ENCODE results near the gene MIGA2.
A peak's percentile ranks its signal among the peaks of the same experiment; 100 is the strongest.
"Not testable (repeated sequence)": the region's sequence is repeated elsewhere in the genome, so short reads cannot be mapped to it uniquely, and the experiment has no call there.

MIGA2 gene, protein sequence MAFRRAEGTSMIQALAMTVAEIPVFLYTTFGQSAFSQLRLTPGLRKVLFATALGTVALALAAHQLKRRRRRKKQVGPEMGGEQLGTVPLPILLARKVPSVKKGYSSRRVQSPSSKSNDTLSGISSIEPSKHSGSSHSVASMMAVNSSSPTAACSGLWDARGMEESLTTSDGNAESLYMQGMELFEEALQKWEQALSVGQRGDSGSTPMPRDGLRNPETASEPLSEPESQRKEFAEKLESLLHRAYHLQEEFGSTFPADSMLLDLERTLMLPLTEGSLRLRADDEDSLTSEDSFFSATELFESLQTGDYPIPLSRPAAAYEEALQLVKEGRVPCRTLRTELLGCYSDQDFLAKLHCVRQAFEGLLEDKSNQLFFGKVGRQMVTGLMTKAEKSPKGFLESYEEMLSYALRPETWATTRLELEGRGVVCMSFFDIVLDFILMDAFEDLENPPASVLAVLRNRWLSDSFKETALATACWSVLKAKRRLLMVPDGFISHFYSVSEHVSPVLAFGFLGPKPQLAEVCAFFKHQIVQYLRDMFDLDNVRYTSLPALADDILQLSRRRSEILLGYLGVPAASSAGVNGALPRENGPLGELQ

DNA sequence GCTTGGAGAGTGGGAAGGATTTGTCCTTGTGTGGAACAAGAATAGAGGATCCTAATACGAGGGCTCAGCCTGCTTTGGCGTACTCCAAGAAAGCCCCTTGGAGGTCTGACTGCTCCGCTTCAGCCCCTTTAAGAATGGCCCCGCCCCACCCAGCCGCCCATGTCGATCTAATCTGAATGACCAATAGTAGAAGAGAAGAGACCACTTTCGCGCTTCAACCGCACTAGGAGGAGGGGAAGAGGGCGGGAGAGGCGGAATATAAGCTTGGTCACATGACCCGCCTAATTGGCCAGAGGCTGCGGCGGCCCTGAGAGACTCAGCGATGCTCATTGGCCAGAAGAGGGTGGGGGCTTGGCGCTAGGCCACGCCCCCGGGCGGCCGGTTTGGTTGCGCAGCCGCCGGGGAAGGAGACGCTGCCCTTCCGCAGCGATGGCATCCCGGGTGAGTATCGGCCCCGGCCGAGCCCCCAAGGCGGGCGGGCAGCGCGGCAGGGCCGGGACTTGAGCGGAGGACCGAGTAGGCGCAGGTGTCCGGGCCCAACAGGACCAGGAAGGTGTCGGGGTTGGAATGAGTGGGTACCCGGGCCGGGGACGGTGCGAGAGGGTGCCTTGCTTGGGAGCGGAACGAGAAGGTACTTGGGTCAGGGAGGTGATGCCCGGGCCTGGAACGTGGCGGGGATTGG, at the start of gene MIGA2:
Gene MIGA2 (plus strand): TSS at position 386 of the 682 bp plus-strand sequence. CDS start 3,969 bp downstream, outside the sequence.
- no peaks in the 10 kb centered on the region for H3K9me3 ChIP-seq (ENCODE audit: low read length)
- peak within 1 kb of the TSS; percentile 76 for H3K27ac ChIP-seq (ENCODE audit: low read depth, low read length)
- peaks cover 5% of the 10 kb centered on the region for H3K36me3 ChIP-seq (ENCODE audit: insufficient read depth, low read length)
- H3K4me3 ChIP-seq (ENCODE audit: low read depth in 1 of 2, low read length in 2 of 2): peak within 1 kb of the TSS; percentile 76 to 96
- H3K9ac ChIP-seq (ENCODE audit: low read length): peak within 1 kb of the TSS; percentile 64
- no peaks in the 10 kb centered on the region for H3K27me3 ChIP-seq (ENCODE audit: control insufficient read depth in 1 of 2, insufficient read depth in 2 of 2, low read length in 2 of 2)
- H3K4me1 ChIP-seq (ENCODE audit: insufficient read depth, low read length): peaks cover 13% of the 10 kb centered on the region

GRCh38 chr9:128986671-128987070, 49.8 kb upstream of the MIGA2 start:
- H3K4me1 ChIP-seq (ENCODE audit: insufficient read depth, low read length): no peaks in the 10 kb centered on the region
- no peak overlapping the region for H3K4me3 ChIP-seq (ENCODE audit: low read depth in 1 of 2, low read length in 2 of 2)
- H3K27me3 ChIP-seq (ENCODE audit: control insufficient read depth in 1 of 2, insufficient read depth in 2 of 2, low read length in 2 of 2): no peaks in the 10 kb centered on the region
- H3K27ac ChIP-seq (ENCODE audit: low read depth, low read length): no peak overlapping the region
- H3K9me3 ChIP-seq (ENCODE audit: low read length): no peaks in the 10 kb centered on the region
- H3K36me3 ChIP-seq (ENCODE audit: insufficient read depth, low read length): peaks cover 63% of the 10 kb centered on the region
- H3K9ac ChIP-seq (ENCODE audit: low read length): no peak overlapping the region

DNA sequence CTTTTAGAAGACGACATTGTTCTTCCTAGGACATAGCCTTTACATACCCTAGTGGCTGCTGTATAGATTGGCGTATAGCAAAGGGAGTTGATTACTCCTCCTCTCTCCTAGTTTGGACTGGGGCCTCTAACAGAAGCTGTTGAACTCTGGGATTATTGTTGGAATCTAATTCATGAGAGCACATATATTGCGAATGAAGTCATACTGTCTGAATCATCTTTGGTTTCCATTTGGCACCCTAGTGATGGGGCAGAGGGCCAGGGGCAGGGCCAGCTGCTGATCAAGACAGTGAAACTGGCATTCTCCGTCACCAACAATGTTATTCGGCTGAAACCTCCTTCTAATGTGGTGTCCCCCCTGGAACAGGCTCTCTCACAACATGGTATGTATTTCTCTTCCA, 48.6 kb upstream of the MIGA2 start:
- Histone ChIP-seq H3K36me3 (ENCODE audit: insufficient read depth, low read length) (peaks cover 54% of the 10 kb centered on the region), H3K27ac (ENCODE audit: low read depth, low read length) (no peak overlapping the region), H3K9ac (ENCODE audit: low read length) (no peak overlapping the region), H3K27me3 (ENCODE audit: control insufficient read depth in 1 of 2, insufficient read depth in 2 of 2, low read length in 2 of 2) (no peaks in the 10 kb centered on the region), H3K9me3 (ENCODE audit: low read length) (no peaks in the 10 kb centered on the region), H3K4me3 (ENCODE audit: low read depth in 1 of 2, low read length in 2 of 2) (no peak overlapping the region), H3K4me1 (ENCODE audit: insufficient read depth, low read length) (no peaks in the 10 kb centered on the region)

DNA sequence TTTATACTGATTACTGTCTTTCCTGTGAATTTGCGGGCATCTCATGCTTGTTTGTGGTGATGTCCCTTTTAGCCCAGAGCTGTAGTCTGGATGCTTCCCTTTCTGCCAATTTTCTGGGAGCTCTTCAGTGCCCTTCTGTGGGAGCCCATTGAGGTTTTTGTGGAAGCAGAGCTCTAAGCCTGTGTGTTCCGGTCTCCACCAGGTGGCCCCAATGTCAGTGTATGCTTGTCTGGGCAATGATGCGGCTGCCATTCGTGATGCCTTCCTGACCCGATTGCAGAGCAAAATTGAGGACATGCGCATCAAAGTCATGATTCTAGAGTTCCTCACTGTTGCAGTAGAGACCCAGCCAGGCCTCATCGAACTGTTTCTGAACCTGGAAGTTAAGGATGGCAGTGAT, 43.4 kb upstream of the MIGA2 start:
- no peak overlapping the region for H3K27ac ChIP-seq (ENCODE audit: low read depth, low read length)
- no peaks in the 10 kb centered on the region for H3K4me1 ChIP-seq (ENCODE audit: insufficient read depth, low read length)
- H3K9me3 ChIP-seq (ENCODE audit: low read length): no peaks in the 10 kb centered on the region
- peaks cover 59% of the 10 kb centered on the region for H3K36me3 ChIP-seq (ENCODE audit: insufficient read depth, low read length)
- H3K27me3 ChIP-seq (ENCODE audit: control insufficient read depth in 1 of 2, insufficient read depth in 2 of 2, low read length in 2 of 2): no peaks in the 10 kb centered on the region
- H3K4me3 ChIP-seq (ENCODE audit: low read depth in 1 of 2, low read length in 2 of 2): no peak overlapping the region
- H3K9ac ChIP-seq (ENCODE audit: low read length): no peak overlapping the region

DNA sequence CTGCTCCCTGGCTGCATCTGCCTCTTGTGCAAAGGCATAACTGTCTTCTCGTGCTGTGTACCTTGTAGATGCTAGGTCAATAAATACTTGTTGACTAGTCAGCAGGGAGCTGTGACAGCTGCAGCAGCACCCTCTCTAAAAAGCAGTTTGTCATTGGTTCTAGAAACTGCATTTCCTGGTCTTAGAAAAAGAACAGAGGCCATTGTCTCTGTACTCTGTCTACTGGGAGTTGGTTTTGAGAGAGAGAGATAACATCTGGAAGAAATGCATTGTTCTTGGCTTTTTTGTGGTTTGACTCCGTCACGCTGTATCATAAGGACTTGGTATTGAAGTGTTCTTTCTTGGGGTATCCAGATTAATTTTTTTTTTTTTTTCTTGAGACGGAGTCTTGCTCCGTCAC, 40.6 kb upstream of the MIGA2 start:
- Histone ChIP-seq H3K36me3 (ENCODE audit: insufficient read depth, low read length) (peaks cover 69% of the 10 kb centered on the region), H3K27ac (ENCODE audit: low read depth, low read length) (no peak overlapping the region)

DNA sequence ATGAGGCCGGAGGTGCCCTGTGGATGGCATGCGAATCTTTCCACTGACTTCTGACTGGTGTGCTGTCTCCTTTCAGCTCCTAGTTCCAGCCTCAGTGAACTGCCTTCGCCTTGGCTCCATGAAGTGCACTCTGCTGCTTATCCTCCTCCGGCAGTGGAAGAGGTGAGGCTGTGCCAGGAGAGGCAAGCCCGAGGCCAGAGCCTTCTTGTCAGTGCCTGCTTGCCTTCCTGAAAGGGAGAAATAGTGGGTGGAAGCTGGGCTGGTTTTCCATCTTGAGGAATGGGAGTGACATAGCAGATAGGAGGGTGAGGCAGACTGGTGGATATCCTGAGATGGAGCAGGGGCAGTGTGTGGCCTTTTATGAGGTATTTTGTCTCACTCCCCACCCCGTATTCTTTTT, 38.0 kb upstream of the MIGA2 start:
- H3K36me3 ChIP-seq (ENCODE audit: insufficient read depth, low read length): peaks cover 84% of the 10 kb centered on the region
- no peak overlapping the region for H3K9ac ChIP-seq (ENCODE audit: low read length)
- no peak overlapping the region for H3K4me3 ChIP-seq (ENCODE audit: low read depth in 1 of 2, low read length in 2 of 2)
- H3K4me1 ChIP-seq (ENCODE audit: insufficient read depth, low read length): no peaks in the 10 kb centered on the region
- H3K27ac ChIP-seq (ENCODE audit: low read depth, low read length): no peak overlapping the region
- H3K27me3 ChIP-seq (ENCODE audit: control insufficient read depth in 1 of 2, insufficient read depth in 2 of 2, low read length in 2 of 2): no peaks in the 10 kb centered on the region
- no peaks in the 10 kb centered on the region for H3K9me3 ChIP-seq (ENCODE audit: low read length)

More for the DNA sequence above, 40.6 kb upstream of the MIGA2 start:
- Histone ChIP-seq H3K9me3 (ENCODE audit: low read length) (no peaks in the 10 kb centered on the region), H3K4me3 (ENCODE audit: low read depth in 1 of 2, low read length in 2 of 2) (no peak overlapping the region), H3K4me1 (ENCODE audit: insufficient read depth, low read length) (no peaks in the 10 kb centered on the region), H3K27me3 (ENCODE audit: control insufficient read depth in 1 of 2, insufficient read depth in 2 of 2, low read length in 2 of 2) (no peaks in the 10 kb centered on the region), H3K9ac (ENCODE audit: low read length) (no peak overlapping the region)

DNA sequence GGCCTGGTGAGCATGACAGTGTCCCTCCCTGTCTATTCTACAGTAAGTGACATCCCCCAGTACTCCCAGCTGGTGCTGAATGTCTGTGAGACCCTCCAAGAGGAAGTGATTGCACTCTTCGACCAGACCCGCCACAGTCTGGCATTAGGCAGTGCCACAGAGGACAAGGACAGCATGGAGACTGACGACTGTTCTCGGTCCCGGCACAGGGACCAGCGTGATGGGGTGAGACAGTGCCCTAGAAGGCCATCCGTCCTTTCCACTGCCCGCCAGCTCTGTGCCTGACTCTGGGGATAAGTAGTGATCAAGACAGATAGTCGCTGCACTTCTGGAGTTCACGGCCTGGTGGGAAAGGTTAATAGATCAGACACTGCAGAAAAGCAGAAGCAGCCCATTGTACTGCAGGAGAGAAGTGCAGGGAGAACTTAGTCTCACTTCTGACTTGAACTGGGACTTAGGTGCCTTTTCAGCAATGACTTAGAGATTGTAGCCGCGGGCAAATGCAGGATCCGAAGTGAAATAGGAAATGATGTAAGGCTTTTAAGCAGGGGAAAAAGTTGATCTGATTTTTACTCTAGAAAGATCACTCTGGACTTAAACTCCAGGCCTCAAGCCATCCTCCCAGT, 36.7 kb upstream of the MIGA2 start:
- peaks cover 71% of the 10 kb centered on the region for H3K36me3 ChIP-seq (ENCODE audit: insufficient read depth, low read length)
- H3K4me3 ChIP-seq (ENCODE audit: low read depth in 1 of 2, low read length in 2 of 2): no peak overlapping the region
- no peaks in the 10 kb centered on the region for H3K27me3 ChIP-seq (ENCODE audit: control insufficient read depth in 1 of 2, insufficient read depth in 2 of 2, low read length in 2 of 2)
- no peak overlapping the region for H3K27ac ChIP-seq (ENCODE audit: low read depth, low read length)
- H3K9me3 ChIP-seq (ENCODE audit: low read length): no peaks in the 10 kb centered on the region
- H3K4me1 ChIP-seq (ENCODE audit: insufficient read depth, low read length): no peaks in the 10 kb centered on the region
- H3K9ac ChIP-seq (ENCODE audit: low read length): no peak overlapping the region

DNA sequence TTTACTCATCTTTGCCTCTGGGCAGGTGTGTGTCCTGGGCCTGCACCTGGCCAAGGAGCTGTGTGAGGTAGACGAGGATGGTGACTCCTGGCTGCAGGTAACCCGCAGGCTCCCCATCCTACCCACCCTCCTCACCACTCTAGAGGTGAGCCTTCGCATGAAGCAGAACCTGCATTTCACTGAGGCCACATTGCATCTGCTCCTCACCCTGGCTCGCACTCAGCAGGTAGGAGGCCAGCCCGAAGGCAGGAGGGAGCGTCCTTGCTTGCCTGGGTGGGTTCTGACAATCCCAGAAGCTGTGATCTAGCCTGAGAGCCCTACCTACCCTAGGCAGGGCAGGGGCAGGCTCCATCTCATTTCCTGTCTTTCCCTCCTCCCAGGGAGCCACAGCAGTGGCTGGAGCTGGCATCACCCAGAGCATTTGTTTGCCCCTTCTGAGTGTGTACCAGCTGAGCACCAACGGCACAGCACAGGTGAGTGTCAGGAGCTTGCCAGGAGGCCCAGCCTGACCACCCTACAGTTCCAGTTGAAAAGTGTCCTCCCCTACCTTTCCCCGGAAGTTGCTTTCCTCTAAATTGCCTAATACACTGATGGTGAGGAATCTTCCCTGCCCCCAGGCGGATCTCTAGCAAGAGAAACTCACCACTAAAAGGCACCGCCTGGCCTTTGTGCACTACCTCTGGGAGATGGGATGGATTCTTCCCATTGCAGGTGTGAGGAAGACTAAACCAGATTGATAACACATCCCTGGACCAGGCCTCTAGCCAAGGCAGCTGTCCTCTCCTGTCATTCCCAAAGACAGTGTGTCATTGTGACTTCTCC, 34.7 kb upstream of the MIGA2 start:
- Histone ChIP-seq H3K4me1 (ENCODE audit: insufficient read depth, low read length) (peaks cover 4% of the 10 kb centered on the region), H3K9me3 (ENCODE audit: low read length) (no peaks in the 10 kb centered on the region), H3K9ac (ENCODE audit: low read length) (no peak overlapping the region), H3K4me3 (ENCODE audit: low read depth in 1 of 2, low read length in 2 of 2) (no peak overlapping the region), H3K36me3 (ENCODE audit: insufficient read depth, low read length) (peaks cover 62% of the 10 kb centered on the region), H3K27me3 (ENCODE audit: control insufficient read depth in 1 of 2, insufficient read depth in 2 of 2, low read length in 2 of 2) (no peaks in the 10 kb centered on the region), H3K27ac (ENCODE audit: low read depth, low read length) (no peak overlapping the region)

DNA sequence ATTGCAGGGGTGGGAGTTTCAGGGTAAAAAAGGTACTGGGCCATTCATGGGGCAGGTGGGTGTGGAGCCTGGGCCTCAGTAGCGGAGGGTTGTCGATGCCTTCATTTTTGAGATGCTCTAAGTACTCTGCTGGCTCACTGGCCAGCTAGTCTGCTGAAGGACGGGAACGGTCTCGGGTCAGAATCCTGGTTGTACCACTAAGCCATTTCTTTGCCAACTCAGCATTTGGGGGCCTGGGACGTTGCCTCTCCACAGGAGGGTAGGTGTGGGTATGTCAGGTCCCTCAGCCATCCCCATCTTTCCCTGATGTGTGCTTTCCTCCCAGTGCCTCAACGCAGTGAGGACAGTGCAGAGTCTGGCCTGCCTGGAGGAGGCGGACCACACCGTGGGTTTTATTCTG, 33.4 kb upstream of the MIGA2 start:
- Histone ChIP-seq H3K36me3 (ENCODE audit: insufficient read depth, low read length) (peaks cover 54% of the 10 kb centered on the region), H3K9ac (ENCODE audit: low read length) (no peak overlapping the region), H3K27ac (ENCODE audit: low read depth, low read length) (no peak overlapping the region)

GRCh38 chr9:129004173-129004572, 32.3 kb upstream of the MIGA2 start:
- not testable (repeated sequence) for H3K27ac ChIP-seq (ENCODE audit: low read depth, low read length); H3K9me3 ChIP-seq (ENCODE audit: low read length); H3K4me3 ChIP-seq (ENCODE audit: low read depth in 1 of 2, low read length in 2 of 2); H3K9ac ChIP-seq (ENCODE audit: low read length); H3K27me3 ChIP-seq (ENCODE audit: control insufficient read depth in 1 of 2, insufficient read depth in 2 of 2, low read length in 2 of 2)
- H3K4me1 ChIP-seq (ENCODE audit: insufficient read depth, low read length): peaks cover 11% of the 10 kb centered on the region
- H3K36me3 ChIP-seq (ENCODE audit: insufficient read depth, low read length): peaks cover 53% of the 10 kb centered on the region

More for the DNA sequence above, 33.4 kb upstream of the MIGA2 start:
- H3K4me1 ChIP-seq (ENCODE audit: insufficient read depth, low read length): peaks cover 11% of the 10 kb centered on the region
- H3K4me3 ChIP-seq (ENCODE audit: low read depth in 1 of 2, low read length in 2 of 2): no peak overlapping the region
- no peaks in the 10 kb centered on the region for H3K27me3 ChIP-seq (ENCODE audit: control insufficient read depth in 1 of 2, insufficient read depth in 2 of 2, low read length in 2 of 2)
- no peaks in the 10 kb centered on the region for H3K9me3 ChIP-seq (ENCODE audit: low read length)

Measured in muscle layer of colon (tissue), 2 donors.